ENCODE measurements around the gene CSN2. TPM values are rescaled to one million over a fixed set of nuclear protein-coding genes. Genes with fewer than 3 reads are reported as not detected.

CSN2 gene
- not detected in 2 replicates for total RNA-seq (2021)
- not detected for Bru-seq, nascent RNA
- not detected for BruChase-seq, experiment 1, labeled RNA remaining after a 2-hour chase
- BruChase-seq, experiment 2, labeled RNA remaining after a 6-hour chase, result not detected
- long read RNA-seq, result 0 reads

- no peak for TF ChIP-seq EZH2 (IDR thresholded peaks at IDR 0.05; ENCODE audit: borderline replicate concordance, low read depth, low read length, poor library complexity, severe bottlenecking)
- TF ChIP-seq CTCF (conservative IDR thresholded peaks at IDR 0.05; ENCODE audit: low read depth, low read length), result no peak
- Histone ChIP-seq H3K9me3 (ENCODE audit: low read depth, low read length, poor library complexity, severe bottlenecking) (no peaks in the 10 kb centered on the region), H3K36me3 (ENCODE audit: insufficient read depth, low read length, poor library complexity, severe bottlenecking) (no peaks in the 10 kb centered on the region), H3K27me3 (replicated peaks; ENCODE audit: insufficient read depth, low read depth, low read length, poor library complexity) (no peaks in the 10 kb centered on the region), H3K4me1 (ENCODE audit: insufficient read depth, low read length, poor library complexity, severe bottlenecking) (no peaks in the 10 kb centered on the region), H3K4me3 (ENCODE audit: low read depth, low read length, poor library complexity, severe bottlenecking) (no peak within 1 kb of the TSS), H3K27ac (ENCODE audit: low read depth, low read length, poor library complexity, severe bottlenecking) (no peak within 1 kb of the TSS)
- no TSS peak for BruUV-seq (replicated peaks)
- CTCF ChIA-PET, result no interaction called here
- no peak for DNase-seq (ENCODE audit: low spot score)
- POLR2A ChIA-PET (ENCODE audit: low non-redundant PET), result no interaction called here
- intact Hi-C loops (cut with micrococcal nuclease; ENCODE audit: unreplicated experiment), result no loop called here
These were observed at the start of gene CSN2 for GRCh38 chr4:69965628-69966027. TSS of gene CSN2 (minus strand) at chr4:69965728. CDS start at chr4:69960995, 4,733 bp downstream.

GRCh38 chr4:70008771-70009170, 43.2 kb upstream of the CSN2 start:
- no TSS peak for BruUV-seq (replicated peaks)
- no peaks in the 10 kb centered on the region for H3K4me1 ChIP-seq (ENCODE audit: insufficient read depth, low read length, poor library complexity, severe bottlenecking)
- CTCF ChIA-PET, result no interaction called here
- no peaks in the 10 kb centered on the region for H3K36me3 ChIP-seq (ENCODE audit: insufficient read depth, low read length, poor library complexity, severe bottlenecking)
- no peak for DNase-seq (ENCODE audit: low spot score)
- POLR2A ChIA-PET (ENCODE audit: low non-redundant PET), result no interaction called here
- intact Hi-C loops (cut with micrococcal nuclease; ENCODE audit: unreplicated experiment), result no loop called here
- no peaks in the 10 kb centered on the region for H3K9me3 ChIP-seq (ENCODE audit: low read depth, low read length, poor library complexity, severe bottlenecking)
- no peaks in the 10 kb centered on the region for H3K27me3 ChIP-seq (replicated peaks; ENCODE audit: insufficient read depth, low read depth, low read length, poor library complexity)
- no peak for TF ChIP-seq EZH2 (IDR thresholded peaks at IDR 0.05; ENCODE audit: borderline replicate concordance, low read depth, low read length, poor library complexity, severe bottlenecking)
- TF ChIP-seq CTCF (conservative IDR thresholded peaks at IDR 0.05; ENCODE audit: low read depth, low read length), result no peak
- no peak overlapping the region for H3K4me3 ChIP-seq (ENCODE audit: low read depth, low read length, poor library complexity, severe bottlenecking)
- no peak overlapping the region for H3K27ac ChIP-seq (ENCODE audit: low read depth, low read length, poor library complexity, severe bottlenecking)

- no TSS peak for BruUV-seq (replicated peaks)
These were observed 37.0 kb upstream of the CSN2 start for GRCh38 chr4:70002507-70002906.

More at GRCh38 chr4:70002507-70002906, 37.0 kb upstream of the CSN2 start:
- intact Hi-C loops (cut with micrococcal nuclease; ENCODE audit: unreplicated experiment), result no loop called here
- no peak for DNase-seq (ENCODE audit: low spot score)
- no peaks in the 10 kb centered on the region for H3K9me3 ChIP-seq (ENCODE audit: low read depth, low read length, poor library complexity, severe bottlenecking)
- no peak overlapping the region for H3K27ac ChIP-seq (ENCODE audit: low read depth, low read length, poor library complexity, severe bottlenecking)
- H3K4me1 ChIP-seq (ENCODE audit: insufficient read depth, low read length, poor library complexity, severe bottlenecking), result no peaks in the 10 kb centered on the region
- H3K4me3 ChIP-seq (ENCODE audit: low read depth, low read length, poor library complexity, severe bottlenecking), result no peak overlapping the region
- H3K36me3 ChIP-seq (ENCODE audit: insufficient read depth, low read length, poor library complexity, severe bottlenecking), result no peaks in the 10 kb centered on the region
- CTCF ChIA-PET, result no interaction called here
- POLR2A ChIA-PET (ENCODE audit: low non-redundant PET), result no interaction called here
- no peak for TF ChIP-seq CTCF (conservative IDR thresholded peaks at IDR 0.05; ENCODE audit: low read depth, low read length)
- no peak for TF ChIP-seq EZH2 (IDR thresholded peaks at IDR 0.05; ENCODE audit: borderline replicate concordance, low read depth, low read length, poor library complexity, severe bottlenecking)
- H3K27me3 ChIP-seq (replicated peaks; ENCODE audit: insufficient read depth, low read depth, low read length, poor library complexity), result no peaks in the 10 kb centered on the region
